HCT116 (cell line): ENCODE data around the gene GRB2. TPM values are rescaled to one million over a fixed set of nuclear protein-coding genes. Genes with fewer than 3 reads are reported as not detected.

Experiments used
- ATAC-seq: fragments of 200-7000 bp; cut with Tn5 transposase; 2 replicates; pipeline ENCODE4 v1.9.1; 2020; ENCODE audit warnings: mild to moderate bottlenecking, moderate library complexity
- BruUV-seq: library from RNA; stranded (reverse); fragments of 400-500 nt; replicated peaks from 2 replicates; lab custom pipeline; 2021; lab: Mats Ljungman, UMichigan
- CTCF ChIA-PET: fragments of 300-600 bp; sonication (Branson Sonifier 250); formaldehyde crosslinking; loops from one replicate; lab custom pipeline; 2021; ENCODE audit warnings: antibody characterized with exemption; lab: Charles Lee
- POLR2A ChIA-PET: fragments of 300-600, 350-600 bp; sonication (Branson Sonifier 250); formaldehyde crosslinking; loops from one replicate; lab custom pipeline; 2021; ENCODE audit warnings: antibody characterized with exemption; lab: Charles Lee
- RAD21 ChIA-PET, 2 experiments: fragments of 300-600 bp; sonication (Branson Sonifier 250); formaldehyde crosslinking; loops; one replicate each; lab custom pipeline; 2023; ENCODE audit warnings: low total read pairs in 2 of 2; ENCODE audit not compliant: uncharacterized antibody in 2 of 2, unreplicated experiment in 2 of 2, low non-redundant PET in 1 of 2; lab: Charles Lee
- DNase-seq: peaks from one replicate; pipeline ENCODE4 v3.0.0-alpha.2; 2010; ENCODE audit warnings: low read depth, low spot score
- H2AFZ ChIP-seq: fragments of 200-600 bp; shearing (Covaris generic), sonication (generic); 2 replicates; pipeline ENCODE4 v1.6.1; 2017; ENCODE audit warnings: low read depth, mixed run types, mixed read lengths, antibody characterized with exemption, low read length; ENCODE audit not compliant: poor library complexity, severe bottlenecking
- H3K27ac ChIP-seq: 2 replicates; pipeline ENCODE4 v1.5.1; 2012; ENCODE audit warnings: low read depth, low read length
- H3K27me3 ChIP-seq: fragments of 200-600 bp; sonication (generic); 2 replicates; pipeline ENCODE4 v1.6.1; 2016; ENCODE audit warnings: mixed run types, low read length, mixed read lengths; ENCODE audit not compliant: insufficient read depth
- H3K36me3 ChIP-seq, 2 experiments: fragments of 200-500 bp in 1 of 2; fragments of 200-600 bp in 1 of 2; sonication (Bioruptor generic) in 1 of 2; sonication (generic) in 1 of 2; 2 replicates each; pipeline versions ENCODE4 v1.5.1 to v1.6.1; 2014 to 2016; ENCODE audit warnings: low read length in 2 of 2, inconsistent platforms in 1 of 2, mixed read lengths in 1 of 2, mixed run types in 1 of 2; ENCODE audit not compliant: insufficient read depth in 2 of 2, control insufficient read depth in 1 of 2
- H3K4me1 ChIP-seq, 2 experiments: fragments of 200-600 bp in 1 of 2; sonication (generic) in 1 of 2; 2 replicates each; pipeline versions ENCODE4 v1.5.1 to v1.6.1; 2012 to 2017; ENCODE audit warnings: low read length in 2 of 2, inconsistent platforms in 1 of 2, mild to moderate bottlenecking in 1 of 2, mixed read lengths in 1 of 2, mixed run types in 1 of 2, moderate library complexity in 1 of 2; ENCODE audit not compliant: insufficient read depth in 2 of 2, control insufficient read depth in 1 of 2
- H3K4me2 ChIP-seq: fragments of 200-600 bp; sonication (generic); 2 replicates; pipeline ENCODE4 v1.6.1; 2017; ENCODE audit warnings: mixed run types, low read length, mixed read lengths
- H3K4me3 ChIP-seq, 2 experiments: fragments of 200-600 bp in 1 of 2; sonication (generic) in 1 of 2; replicated peaks in 1 of 2; 2 replicates each; pipeline ENCODE4 v1.5.1; 2011 to 2016; ENCODE audit warnings: low read length in 2 of 2, control low read depth in 1 of 2, low read depth in 1 of 2, mild to moderate bottlenecking in 1 of 2, mixed read lengths in 1 of 2, mixed run types in 1 of 2
- H3K79me2 ChIP-seq: fragments of 200-600 bp; sonication (generic); 2 replicates; pipeline ENCODE4 v1.6.1; 2017; ENCODE audit warnings: mild to moderate bottlenecking, mixed run types, low read length, moderate library complexity, mixed read lengths; ENCODE audit not compliant: insufficient read depth
- H3K9ac ChIP-seq: fragments of 200-600 bp; sonication (generic); 2 replicates; pipeline ENCODE4 v1.6.1; 2016; ENCODE audit warnings: low read length, mixed read lengths
- H3K9me2 ChIP-seq: fragments of 200-600 bp; sonication (generic), shearing (Covaris generic); 2 replicates; pipeline ENCODE4 v1.6.1; 2017; ENCODE audit warnings: mixed run types, mild to moderate bottlenecking, moderate library complexity; ENCODE audit not compliant: insufficient read depth
- H3K9me3 ChIP-seq, 2 experiments: fragments of 200-500 bp in 1 of 2; fragments of 200-600 bp in 1 of 2; sonication (Bioruptor generic) in 1 of 2; sonication (generic) in 1 of 2; 2 replicates each; pipeline ENCODE4 v1.6.1; 2014 to 2017; ENCODE audit warnings: low read length in 2 of 2, mixed read lengths in 2 of 2, inconsistent platforms in 1 of 2, low read depth in 1 of 2, mild to moderate bottlenecking in 1 of 2, mixed run types in 1 of 2, moderate library complexity in 1 of 2; ENCODE audit not compliant: control insufficient read depth in 1 of 2, insufficient read depth in 1 of 2
- H4K20me1 ChIP-seq: fragments of 200-600 bp; sonication (generic), shearing (Covaris generic); 2 replicates; pipeline ENCODE4 v1.6.1; 2017; ENCODE audit warnings: mixed run types, mild to moderate bottlenecking, moderate library complexity; ENCODE audit not compliant: insufficient read depth
- ELF1 ChIP-seq: IDR thresholded peaks from 2 replicates; pipeline ENCODE4 v1.6.1; 2012; ENCODE audit warnings: low read depth, borderline replicate concordance
- REST ChIP-seq: IDR thresholded peaks from 2 replicates; pipeline ENCODE4 v1.6.1; 2012; ENCODE audit warnings: low read depth
- intact Hi-C: fragments of 100-400 bp; cut with micrococcal nuclease; formaldehyde crosslinking; loops from 2 replicates; pipeline ENCODE4 v1.10.0; 2022
- total RNA-seq: library from RNA; stranded (reverse); gene quantifications from one replicate; pipeline ENCODE4 v1.2.1, GENCODE V29; 2021; ENCODE audit not compliant: unreplicated experiment
- TF ChIP-seq, protein P1 (sequence below), 3 experiments: fragments of 200-600 bp in 1 of 3; sonication (generic) in 1 of 3; IDR thresholded peaks in 2 of 3; conservative IDR thresholded peaks in 1 of 3; 2 replicates each; pipeline ENCODE4 v1.5.1; 2012 to 2017; ENCODE audit warnings: low read depth in 2 of 3, low read length in 2 of 3, antibody characterized with exemption in 1 of 3, borderline replicate concordance in 1 of 3, control low read depth in 1 of 3, mild to moderate bottlenecking in 1 of 3, mixed read lengths in 1 of 3, mixed run types in 1 of 3, moderate library complexity in 1 of 3; ENCODE audit not compliant: insufficient read depth in 1 of 3
- TF ChIP-seq, protein P2 (sequence below): IDR thresholded peaks from 2 replicates; pipeline ENCODE4 v1.6.1; 2012

Gene GRB2
- total RNA-seq, 1 experiment from 2014 or later = 146 TPM

DNA sequence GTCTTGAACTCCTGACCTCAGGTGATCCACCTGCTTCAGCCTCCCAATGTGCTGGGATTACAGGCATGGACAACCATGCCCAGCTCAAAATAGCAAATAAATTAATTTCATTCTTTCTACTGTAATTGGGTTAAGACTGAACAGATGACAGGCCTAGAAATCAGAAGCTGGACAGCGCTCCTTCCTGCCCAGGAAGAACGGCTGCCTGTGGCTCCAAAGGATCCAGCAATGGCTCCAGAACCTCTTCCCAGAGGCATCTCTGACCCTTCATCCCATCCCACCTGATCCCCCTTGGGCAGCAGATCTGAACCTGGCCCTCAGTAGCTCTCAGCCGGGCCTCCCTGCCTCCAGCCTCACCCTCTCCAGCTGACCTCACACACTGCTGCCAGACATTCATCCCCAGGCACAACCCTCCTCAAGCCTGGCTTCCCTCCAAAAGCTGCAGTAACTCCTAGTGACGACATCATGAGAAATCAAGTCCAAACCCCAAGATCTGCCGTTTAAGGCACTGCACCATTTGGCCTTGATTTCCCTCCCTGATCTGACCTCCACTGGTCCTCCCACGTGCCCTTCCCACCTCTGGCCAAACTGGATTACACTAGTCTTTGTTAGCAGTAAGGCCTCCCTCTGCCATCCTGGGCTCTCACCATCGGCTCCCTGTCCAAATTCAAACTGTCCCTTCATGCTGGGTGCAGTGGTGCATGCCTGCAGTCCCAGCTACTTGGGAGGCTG lies 131.3 kb downstream of the GRB2 start:
- H3K79me2 ChIP-seq = peaks cover 9% of the 10 kb centered on the region; the same call in 1 of the 2 replicates
- RAD21 ChIA-PET = no interaction called here
- POLR2A ChIA-PET = interaction anchor here (0.7 to 2.4 kb wide), 3 partner anchors 15 to 1080 kb away, joined by 5 to 12 read pairs (median 5); partner anchors contain the start of genes PRPSAP1 and SLC25A19
- TF ChIP-seq REST (no peak), ELF1 (no peak)
- TF ChIP-seq, protein P1, sequence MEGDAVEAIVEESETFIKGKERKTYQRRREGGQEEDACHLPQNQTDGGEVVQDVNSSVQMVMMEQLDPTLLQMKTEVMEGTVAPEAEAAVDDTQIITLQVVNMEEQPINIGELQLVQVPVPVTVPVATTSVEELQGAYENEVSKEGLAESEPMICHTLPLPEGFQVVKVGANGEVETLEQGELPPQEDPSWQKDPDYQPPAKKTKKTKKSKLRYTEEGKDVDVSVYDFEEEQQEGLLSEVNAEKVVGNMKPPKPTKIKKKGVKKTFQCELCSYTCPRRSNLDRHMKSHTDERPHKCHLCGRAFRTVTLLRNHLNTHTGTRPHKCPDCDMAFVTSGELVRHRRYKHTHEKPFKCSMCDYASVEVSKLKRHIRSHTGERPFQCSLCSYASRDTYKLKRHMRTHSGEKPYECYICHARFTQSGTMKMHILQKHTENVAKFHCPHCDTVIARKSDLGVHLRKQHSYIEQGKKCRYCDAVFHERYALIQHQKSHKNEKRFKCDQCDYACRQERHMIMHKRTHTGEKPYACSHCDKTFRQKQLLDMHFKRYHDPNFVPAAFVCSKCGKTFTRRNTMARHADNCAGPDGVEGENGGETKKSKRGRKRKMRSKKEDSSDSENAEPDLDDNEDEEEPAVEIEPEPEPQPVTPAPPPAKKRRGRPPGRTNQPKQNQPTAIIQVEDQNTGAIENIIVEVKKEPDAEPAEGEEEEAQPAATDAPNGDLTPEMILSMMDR (IDR thresholded peaks at IDR 0.05 in 2 of 3, conservative IDR thresholded peaks at IDR 0.05 in 1 of 3; ENCODE audit: borderline replicate concordance in 1 of 3, insufficient read depth in 1 of 3, low read depth in 2 of 3, low read length in 2 of 3) = no peak
- TF ChIP-seq, protein P2, sequence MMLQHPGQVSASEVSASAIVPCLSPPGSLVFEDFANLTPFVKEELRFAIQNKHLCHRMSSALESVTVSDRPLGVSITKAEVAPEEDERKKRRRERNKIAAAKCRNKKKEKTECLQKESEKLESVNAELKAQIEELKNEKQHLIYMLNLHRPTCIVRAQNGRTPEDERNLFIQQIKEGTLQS = no peak
- H3K4me1 ChIP-seq = peaks cover 14 to 32% of the 10 kb centered on the region in 2 experiments
- no peaks in the 10 kb centered on the region for H4K20me1 ChIP-seq
- ATAC-seq (no peak), DNase-seq (no peak)
- BruUV-seq = no TSS peak
- CTCF ChIA-PET = no interaction called here
- no peak overlapping the region for H3K9ac ChIP-seq
- no peak overlapping the region for H2AFZ ChIP-seq
- no peak overlapping the region for H3K4me3 ChIP-seq
- H3K4me2 ChIP-seq = no peak overlapping the region
- H3K27ac ChIP-seq = no peak overlapping the region
- intact Hi-C loops = loop anchor here (5.0 kb wide), 1 partner anchor 243 kb away; the partner anchor contains the start of genes CASKIN2 and TSEN54
- no peaks in the 10 kb centered on the region for H3K9me2 ChIP-seq
- peaks cover 4 to 30% of the 10 kb centered on the region in 2 experiments; a peak in 2 of 4 replicates for H3K36me3 ChIP-seq
- H3K27me3 ChIP-seq = no peaks in the 10 kb centered on the region
- no peaks in the 10 kb centered on the region for H3K9me3 ChIP-seq
